PC-9 (cell line): ENCODE measurements around the gene KRT222.

Experiments
- CTCF ChIP-seq: fragments of 200-600 bp; sonication (generic); conservative IDR thresholded peaks from 2 replicates; pipeline ENCODE4 v1.6.1; 2017; ENCODE audit warnings: mixed run types, antibody characterized with exemption, mild to moderate bottlenecking, moderate library complexity
- EZH2 ChIP-seq: fragments of 200-600 bp; sonication (generic); IDR thresholded peaks from 2 replicates; pipeline ENCODE4 v1.8.0; 2017; ENCODE audit warnings: antibody characterized with exemption, low read depth

GRCh38 chr17:40610359-40610758 lies 54.6 kb downstream of the KRT222 start:
- TF ChIP-seq CTCF (no peak), EZH2 (no peak)
